Measurements from ENCODE around the gene TARP.
"Not testable (repeated sequence)": the region's sequence is repeated elsewhere in the genome, so short reads cannot be mapped to it uniquely, and the experiment has no call there.

The TARP gene

GRCh38 chr7:38262026-38262425, 11.4 kb downstream of the TARP start:
- not testable (repeated sequence) for H3K27me3 ChIP-seq (ENCODE audit: insufficient read depth, low read depth, low read length); H3K27ac ChIP-seq (ENCODE audit: low read length); H2AFZ ChIP-seq (ENCODE audit: low read depth, low read length); H3K4me2 ChIP-seq (ENCODE audit: low read length); H3K36me3 ChIP-seq (ENCODE audit: insufficient read depth, low read length); H3K4me3 ChIP-seq (ENCODE audit: low read length); H3K79me2 ChIP-seq (replicated peaks; ENCODE audit: insufficient read depth, low read length); H3F3A ChIP-seq (ENCODE audit: insufficient read depth, low read length, poor library complexity, severe bottlenecking); H3K9ac ChIP-seq (ENCODE audit: low read length); H3K9me3 ChIP-seq (ENCODE audit: low read length); H4K20me1 ChIP-seq (ENCODE audit: insufficient read depth); H3K9me2 ChIP-seq (ENCODE audit: insufficient read depth, low read length)

GRCh38 chr7:38261601-38262000, 11.8 kb downstream of the TARP start:
- H3K4me2 ChIP-seq (ENCODE audit: low read length); H3K27me3 ChIP-seq (ENCODE audit: insufficient read depth, low read depth, low read length); H3K79me2 ChIP-seq (replicated peaks; ENCODE audit: insufficient read depth, low read length): not testable (repeated sequence)

GRCh38 chr7:38259157-38259556, 14.3 kb downstream of the TARP start:
- not testable (repeated sequence) for H3K4me2 ChIP-seq (ENCODE audit: low read length); H3K9ac ChIP-seq (ENCODE audit: low read length); H3F3A ChIP-seq (ENCODE audit: insufficient read depth, low read length, poor library complexity, severe bottlenecking); H4K20me1 ChIP-seq (ENCODE audit: insufficient read depth); H3K9me3 ChIP-seq (ENCODE audit: low read length); H3K36me3 ChIP-seq (ENCODE audit: insufficient read depth, low read length); H3K27me3 ChIP-seq (ENCODE audit: insufficient read depth, low read depth, low read length); H3K27ac ChIP-seq (ENCODE audit: low read length); H2AFZ ChIP-seq (ENCODE audit: low read depth, low read length); H3K79me2 ChIP-seq (replicated peaks; ENCODE audit: insufficient read depth, low read length); H3K4me3 ChIP-seq (ENCODE audit: low read length); H3K9me2 ChIP-seq (ENCODE audit: insufficient read depth, low read length)

More at GRCh38 chr7:38261601-38262000, 11.8 kb downstream of the TARP start:
- not testable (repeated sequence) for H3F3A ChIP-seq (ENCODE audit: insufficient read depth, low read length, poor library complexity, severe bottlenecking); H3K9me3 ChIP-seq (ENCODE audit: low read length); H3K4me3 ChIP-seq (ENCODE audit: low read length); H4K20me1 ChIP-seq (ENCODE audit: insufficient read depth); H3K36me3 ChIP-seq (ENCODE audit: insufficient read depth, low read length); H2AFZ ChIP-seq (ENCODE audit: low read depth, low read length); H3K27ac ChIP-seq (ENCODE audit: low read length); H3K9ac ChIP-seq (ENCODE audit: low read length); H3K9me2 ChIP-seq (ENCODE audit: insufficient read depth, low read length)

GRCh38 chr7:38257350-38257677, 16.1 kb downstream of the TARP start:
- no peak overlapping the region for H2AFZ ChIP-seq (ENCODE audit: low read depth, low read length)
- H4K20me1 ChIP-seq (ENCODE audit: insufficient read depth) = no peaks in the 10 kb centered on the region
- H3K4me2 ChIP-seq (ENCODE audit: low read length) = no peak overlapping the region
- no peaks in the 10 kb centered on the region for H3K27me3 ChIP-seq (ENCODE audit: insufficient read depth, low read depth, low read length)
- no peak overlapping the region for H3K27ac ChIP-seq (ENCODE audit: low read length)
- H3K79me2 ChIP-seq (replicated peaks; ENCODE audit: insufficient read depth, low read length) = no peaks in the 10 kb centered on the region
- H3F3A ChIP-seq (ENCODE audit: insufficient read depth, low read length, poor library complexity, severe bottlenecking) = no peaks in the 10 kb centered on the region
- H3K36me3 ChIP-seq (ENCODE audit: insufficient read depth, low read length) = no peaks in the 10 kb centered on the region
- H3K9ac ChIP-seq (ENCODE audit: low read length) = no peak overlapping the region
- no peak for TF ChIP-seq MXI1 (conservative IDR thresholded peaks at IDR 0.05; ENCODE audit: poor library complexity, severe bottlenecking)
- no peak for TF ChIP-seq RAD21 (conservative IDR thresholded peaks at IDR 0.05)
- no peak for TF ChIP-seq EZH2 (IDR thresholded peaks at IDR 0.05; ENCODE audit: borderline replicate concordance, insufficient read depth, low read length, poor library complexity, severe bottlenecking)
- no peak for TF ChIP-seq REST (IDR thresholded peaks at IDR 0.05; ENCODE audit: borderline replicate concordance)
- TF ChIP-seq EP300 (conservative IDR thresholded peaks at IDR 0.05; ENCODE audit: poor library complexity, severe bottlenecking) = no peak
- no peak for TF ChIP-seq POLR2AphosphoS5 (IDR thresholded peaks at IDR 0.05)
- H3K9me2 ChIP-seq (ENCODE audit: insufficient read depth, low read length) = no peaks in the 10 kb centered on the region
- H3K4me3 ChIP-seq (ENCODE audit: low read length) = no peak overlapping the region
- H3K9me3 ChIP-seq (ENCODE audit: low read length) = no peaks in the 10 kb centered on the region

- H3K27ac ChIP-seq (ENCODE audit: low read length) = not testable (repeated sequence)
Observed at GRCh38 chr7:38249849-38250248, 23.6 kb downstream of the TARP start.

More at GRCh38 chr7:38249849-38250248, 23.6 kb downstream of the TARP start:
- not testable (repeated sequence) for H3K27me3 ChIP-seq (ENCODE audit: insufficient read depth, low read depth, low read length); H3F3A ChIP-seq (ENCODE audit: insufficient read depth, low read length, poor library complexity, severe bottlenecking); H3K36me3 ChIP-seq (ENCODE audit: insufficient read depth, low read length); H3K4me2 ChIP-seq (ENCODE audit: low read length); H3K4me3 ChIP-seq (ENCODE audit: low read length); H4K20me1 ChIP-seq (ENCODE audit: insufficient read depth); H3K9me2 ChIP-seq (ENCODE audit: insufficient read depth, low read length); H2AFZ ChIP-seq (ENCODE audit: low read depth, low read length); H3K79me2 ChIP-seq (replicated peaks; ENCODE audit: insufficient read depth, low read length); H3K9me3 ChIP-seq (ENCODE audit: low read length); H3K9ac ChIP-seq (ENCODE audit: low read length)

Data from neural cell (in vitro differentiated cells).